Stromal cell of bone marrow (primary cell): ENCODE results near the gene NXNL1.
"Not testable (repeated sequence)": the region's sequence is repeated elsewhere in the genome, so short reads cannot be mapped to it uniquely, and the experiment has no call there.

ENCODE experiments used
- DNase-seq: peaks from one replicate; pipeline ENCODE4 v3.0.0-alpha.2; 2012; ENCODE audit warnings: low read depth

The NXNL1 gene

DNA sequence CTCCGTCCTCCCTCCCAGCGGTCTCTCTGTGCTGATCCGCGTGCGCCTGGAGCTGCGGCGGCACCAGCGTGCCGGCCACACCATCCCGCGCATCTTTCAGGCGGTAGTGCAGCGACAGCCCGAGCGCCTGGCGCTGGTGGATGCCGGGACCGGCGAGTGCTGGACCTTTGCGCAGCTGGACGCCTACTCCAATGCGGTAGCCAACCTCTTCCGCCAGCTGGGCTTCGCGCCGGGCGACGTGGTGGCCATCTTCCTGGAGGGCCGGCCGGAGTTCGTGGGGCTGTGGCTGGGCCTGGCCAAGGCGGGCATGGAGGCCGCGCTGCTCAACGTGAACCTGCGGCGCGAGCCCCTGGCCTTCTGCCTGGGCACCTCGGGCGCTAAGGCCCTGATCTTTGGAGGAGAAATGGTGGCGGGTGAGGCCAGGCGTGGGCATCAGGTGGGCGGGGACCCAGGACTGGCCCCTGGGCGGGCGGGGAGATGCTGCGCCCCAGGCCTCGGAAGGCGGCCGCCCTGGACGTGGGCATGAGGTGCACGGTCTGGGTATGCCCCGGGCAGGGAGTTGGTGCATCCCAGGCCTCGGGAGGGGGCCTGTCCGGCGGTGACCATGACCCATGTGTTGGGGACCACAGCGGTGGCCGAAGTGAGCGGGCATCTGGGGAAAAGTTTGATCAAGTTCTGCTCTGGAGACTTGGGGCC is 26.0 kb upstream of the NXNL1 start:
- no peak for DNase-seq

DNA sequence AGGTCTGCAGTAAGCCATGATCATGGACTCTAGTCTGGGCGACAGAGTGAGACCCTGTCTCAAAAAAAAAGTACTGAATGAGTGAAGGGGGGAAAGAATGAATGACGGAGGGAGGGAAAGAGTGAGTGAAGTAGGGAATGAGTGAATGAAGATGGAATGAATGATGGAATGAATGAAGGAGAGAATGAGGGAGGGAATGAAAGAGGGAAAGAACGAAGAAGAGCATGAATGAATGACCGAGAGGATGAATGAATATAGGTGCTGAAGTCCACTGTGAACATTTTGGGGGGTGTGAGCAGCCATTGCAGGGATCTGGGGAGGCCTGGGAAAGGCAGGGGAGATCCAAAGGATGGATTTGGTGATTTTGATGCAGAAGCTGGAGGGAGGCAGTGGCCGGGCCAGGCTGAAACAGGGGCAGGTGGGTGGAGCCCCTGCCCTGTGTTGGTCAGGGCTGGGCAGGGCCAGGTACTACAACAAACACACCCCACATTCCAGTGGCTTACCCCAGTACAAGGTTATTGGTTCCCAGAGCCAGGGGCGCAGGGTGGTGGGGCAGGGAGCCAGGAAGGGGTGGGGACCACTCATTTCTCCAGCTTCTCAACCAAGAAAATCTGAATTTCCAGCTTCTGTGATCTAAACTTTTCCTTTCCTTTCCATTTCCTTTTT is 23.9 kb upstream of the NXNL1 start:
- no peak for DNase-seq

DNA sequence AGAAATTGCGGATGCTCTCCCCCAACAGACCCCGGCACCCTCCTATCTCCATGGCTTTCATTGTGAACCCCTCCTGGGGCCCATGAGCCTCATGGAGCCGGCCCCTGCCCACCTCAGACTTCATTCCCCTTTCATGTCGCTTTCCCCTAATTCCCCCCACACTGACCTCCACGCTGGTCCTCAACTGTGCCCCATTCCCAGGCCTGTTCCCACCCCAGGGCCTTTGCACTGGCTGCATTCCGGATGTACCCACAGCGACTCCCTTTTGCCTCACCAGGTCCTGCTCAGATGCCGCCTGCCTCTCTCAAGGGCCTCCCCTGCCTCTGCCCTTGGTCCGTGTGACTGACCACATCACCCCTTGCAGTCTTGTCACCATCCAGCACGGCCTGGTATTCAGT is 22.9 kb upstream of the NXNL1 start:
- no peak for DNase-seq

GRCh38 chr19:17482877-17483604 is 22.3 kb upstream of the NXNL1 start:
- no peak for DNase-seq

DNA sequence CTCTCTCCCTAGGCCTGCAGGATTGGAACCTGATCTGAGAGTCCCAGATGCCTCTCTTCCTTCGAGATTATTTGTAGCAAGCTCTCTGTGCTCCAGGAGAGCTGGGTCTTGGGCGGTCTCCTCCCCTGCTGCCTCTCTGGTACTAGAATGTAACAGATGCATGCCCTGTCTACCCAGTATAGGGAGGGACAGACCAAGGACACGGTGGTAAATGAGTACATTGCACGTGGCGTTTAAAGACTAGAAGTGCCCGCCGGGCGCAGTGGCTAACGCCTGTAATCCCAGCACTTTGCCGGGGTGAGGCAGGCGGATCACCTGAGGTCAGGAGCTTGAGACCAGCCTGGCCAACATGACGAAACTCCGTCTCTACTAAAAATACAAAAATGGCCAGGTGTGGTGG is 21.3 kb upstream of the NXNL1 start:
- no peak for DNase-seq

- DNase-seq = peak; percentile 67
Observed at GRCh38 chr19:17479325-17479791, 18.6 kb upstream of the NXNL1 start.

DNA sequence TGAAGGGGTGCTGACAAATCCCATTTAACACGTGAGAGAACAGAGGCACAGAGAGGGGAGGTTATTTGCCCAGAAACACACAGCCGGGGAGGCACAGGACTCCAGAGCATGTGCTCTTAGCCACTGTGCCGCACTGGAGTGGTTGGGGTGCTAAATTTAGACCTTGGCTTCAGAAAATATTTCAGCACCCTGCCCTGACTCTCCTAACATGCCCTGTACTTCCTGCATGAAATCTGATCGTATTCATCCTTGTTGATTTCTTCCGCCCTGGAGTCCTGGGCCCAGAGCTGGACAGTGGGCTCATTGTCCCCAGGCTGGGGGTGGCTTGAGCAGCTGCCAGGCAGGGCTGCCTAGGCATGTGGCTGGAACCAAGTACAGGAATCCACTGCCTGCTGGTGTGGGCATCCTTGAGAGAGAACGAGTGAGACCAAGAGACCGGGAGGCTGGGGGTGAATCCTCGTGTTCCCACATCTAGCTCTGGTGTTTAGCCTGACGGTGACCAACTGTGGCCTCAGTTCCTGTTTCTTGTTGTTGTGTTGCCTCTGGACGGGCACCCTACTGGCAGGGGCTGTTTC is 14.9 kb upstream of the NXNL1 start:
- peak; percentile 44 for DNase-seq

- not testable (repeated sequence) for DNase-seq
Observed at GRCh38 chr19:17475011-17475540, 14.3 kb upstream of the NXNL1 start.

DNA sequence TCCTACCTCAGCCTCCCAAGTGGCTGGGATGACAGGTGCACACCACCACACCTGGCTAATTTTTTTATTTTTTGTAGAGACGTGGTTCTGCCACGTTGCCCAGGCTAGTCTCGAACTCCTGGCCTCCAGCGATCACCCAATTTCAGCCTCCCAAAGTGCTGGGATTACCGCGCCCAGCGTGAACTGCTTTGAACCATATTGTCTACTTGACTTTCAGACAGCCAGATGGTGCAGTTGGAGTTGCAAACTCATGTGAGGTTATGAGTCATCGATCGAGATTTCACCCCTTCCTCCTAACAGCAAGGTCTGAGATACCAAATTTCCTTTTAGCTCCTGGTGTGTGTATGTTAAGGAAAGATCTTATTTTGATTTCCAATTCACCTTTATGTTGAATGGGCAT is 12.3 kb upstream of the NXNL1 start:
- DNase-seq = no peak

GRCh38 chr19:17471410-17472125 is 10.8 kb upstream of the NXNL1 start:
- DNase-seq = no peak

- peak; percentile 99 for DNase-seq
Observed at GRCh38 chr19:17470068-17470841, 9.5 kb upstream of the NXNL1 start, which contains the start of gene SLC27A1. SLC27A1 (plus strand) TSS chr19:17470524; CDS start chr19:17470541, 17 bp downstream.

GRCh38 chr19:17469481-17470067 is 8.8 kb upstream of the NXNL1 start:
- peak; percentile 91 for DNase-seq

DNA sequence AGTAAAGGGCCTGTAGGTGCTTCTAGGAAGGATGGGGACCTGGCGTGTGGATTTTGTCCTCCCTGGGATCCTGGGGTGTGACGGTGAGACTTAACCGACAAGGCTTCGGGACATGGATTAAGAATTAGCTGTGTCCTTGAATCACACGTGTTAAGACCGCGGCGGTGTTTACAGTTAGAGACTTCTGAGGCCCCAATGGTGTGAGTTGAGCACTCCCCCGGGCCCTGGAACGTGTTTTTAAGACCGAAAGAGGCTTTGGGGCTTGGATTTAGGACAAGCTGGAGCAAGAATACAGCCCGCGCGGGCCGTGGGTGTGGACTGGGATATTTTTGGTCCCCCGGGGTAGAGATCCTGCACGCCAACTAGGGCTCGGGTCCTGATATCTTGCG is 8.4 kb upstream of the NXNL1 start:
- DNase-seq = no peak

DNA sequence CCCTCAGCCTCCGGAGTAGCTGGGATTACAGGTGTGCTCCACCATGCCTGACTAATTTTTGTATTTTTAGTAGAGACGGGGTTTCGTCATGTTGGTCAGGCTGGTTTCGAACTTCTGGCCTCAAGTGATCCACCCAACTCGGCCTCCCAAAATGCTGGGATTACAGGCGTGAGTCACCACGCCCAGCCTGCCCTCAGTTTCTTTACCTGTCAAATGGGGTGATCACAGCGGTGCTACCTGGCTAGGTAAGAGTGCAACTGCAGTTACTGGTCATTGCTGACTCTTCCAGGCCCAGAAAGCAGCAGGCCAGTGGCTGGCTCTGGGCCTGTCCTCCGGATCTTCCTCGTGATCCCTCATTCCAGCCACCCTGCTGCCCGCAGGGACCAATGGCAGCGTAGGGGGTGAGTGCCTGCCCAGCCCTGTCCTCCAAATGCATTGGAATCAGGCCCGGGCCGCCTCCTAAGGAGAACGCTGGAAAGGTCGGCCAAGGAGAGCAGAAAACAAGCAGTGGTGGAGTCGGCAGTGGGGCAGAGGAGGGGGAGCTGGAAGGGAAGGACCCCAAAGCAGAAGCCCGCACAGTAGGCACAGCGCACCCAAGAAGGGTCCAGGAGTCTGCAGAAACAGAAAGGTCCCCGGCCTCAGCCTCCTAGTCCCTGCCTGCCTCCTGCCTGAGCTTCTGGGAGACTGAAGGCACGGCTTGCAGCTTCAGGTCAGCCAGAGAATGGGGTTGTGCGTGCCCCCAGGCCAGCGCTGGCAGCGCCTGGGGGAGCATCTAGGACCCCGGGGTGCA is 7.8 kb upstream of the NXNL1 start:
- no peak for DNase-seq

DNA sequence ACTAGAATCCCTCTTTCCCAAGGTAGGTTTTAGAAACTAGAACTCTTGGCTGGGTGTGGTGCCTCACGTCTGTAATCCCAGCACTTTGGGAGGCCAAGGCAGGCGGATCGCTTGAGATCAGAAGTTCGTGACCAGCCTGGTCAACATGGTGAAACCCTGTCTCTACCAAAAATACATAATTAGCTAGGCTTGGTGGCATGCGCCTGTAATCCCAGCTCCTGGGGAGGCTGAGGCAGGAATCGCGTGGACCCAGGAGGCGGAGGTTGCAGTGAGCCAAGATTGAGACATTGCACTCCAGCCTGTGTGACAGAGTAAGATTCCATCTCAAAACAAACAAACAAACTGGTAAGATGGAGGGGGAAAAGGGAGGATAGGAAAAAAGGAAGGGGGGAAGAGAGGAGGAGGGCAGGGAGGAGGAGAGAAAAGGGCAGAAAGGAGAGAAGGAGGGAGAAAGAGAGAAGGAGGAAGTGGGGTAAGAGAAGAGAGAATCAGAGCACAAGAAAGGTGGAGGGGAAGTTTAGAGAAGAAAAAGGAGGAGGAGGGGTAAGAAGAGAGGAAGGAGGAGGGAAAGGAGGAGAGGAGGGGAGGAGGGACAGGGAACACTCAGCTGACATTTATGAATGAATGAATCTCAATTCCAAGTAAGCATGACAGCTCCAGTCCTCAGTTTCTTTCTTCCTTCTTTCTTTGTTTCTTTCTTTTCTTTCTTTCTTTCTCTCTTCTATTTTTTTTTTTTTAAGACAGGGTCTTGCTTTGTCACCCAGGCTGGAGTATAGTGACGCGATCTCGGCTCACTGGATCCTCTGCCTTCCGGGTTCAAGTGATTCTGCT is 7.0 kb upstream of the NXNL1 start:
- DNase-seq = no peak

DNA sequence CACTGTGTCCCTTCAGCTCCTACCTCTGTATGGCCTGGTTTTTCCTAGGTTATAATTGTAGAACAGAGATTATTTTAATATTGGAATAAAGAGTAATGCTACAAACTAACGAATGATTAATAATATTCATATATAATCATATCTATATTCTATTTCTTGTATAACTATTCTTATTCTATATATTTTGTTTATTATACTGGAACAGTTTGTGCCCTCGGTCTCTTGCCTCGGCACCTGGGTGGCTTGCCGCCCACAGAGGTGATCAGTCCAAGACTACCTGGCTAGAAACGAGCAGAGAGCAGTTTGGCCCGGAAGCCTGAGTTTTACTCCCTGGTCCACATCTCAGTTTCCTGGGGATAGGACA is 5.7 kb upstream of the NXNL1 start:
- no peak for DNase-seq

DNA sequence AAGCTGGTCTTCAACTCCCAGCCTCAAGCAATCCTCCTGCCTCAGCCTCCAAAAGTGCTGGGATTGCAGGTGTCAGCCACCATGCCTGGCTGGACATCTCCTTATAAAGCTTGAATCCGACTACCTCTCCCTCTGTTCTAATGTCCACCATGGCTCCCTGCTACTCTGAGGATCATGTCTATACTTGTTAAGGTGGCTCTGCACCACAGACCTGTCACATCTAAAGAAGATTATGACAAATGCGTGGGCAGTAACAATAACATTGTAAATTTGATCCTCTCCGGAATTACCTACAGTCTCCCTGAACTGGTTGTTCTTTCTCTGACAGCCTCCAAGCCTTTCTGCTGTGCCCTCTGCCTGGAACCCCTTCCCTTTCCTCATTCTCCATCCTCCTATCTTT is 1.8 kb downstream of the NXNL1 start:
- no peak for DNase-seq

GRCh38 chr19:17457616-17458015 is 3.1 kb downstream of the NXNL1 start:
- no peak for DNase-seq

- DNase-seq = no peak
Observed at GRCh38 chr19:17456127-17456526, 4.6 kb downstream of the NXNL1 start.
